NCI-H524 (cell line): ENCODE data around the gene BRMS1L.
A peak's percentile ranks its signal among the peaks of the same experiment; 100 is the strongest.

Source experiments
- DNase-seq, 2 experiments: peaks; one replicate each; lab custom pipeline; 2025; lab: John Stamatoyannopoulos, UW

BRMS1L gene

DNA sequence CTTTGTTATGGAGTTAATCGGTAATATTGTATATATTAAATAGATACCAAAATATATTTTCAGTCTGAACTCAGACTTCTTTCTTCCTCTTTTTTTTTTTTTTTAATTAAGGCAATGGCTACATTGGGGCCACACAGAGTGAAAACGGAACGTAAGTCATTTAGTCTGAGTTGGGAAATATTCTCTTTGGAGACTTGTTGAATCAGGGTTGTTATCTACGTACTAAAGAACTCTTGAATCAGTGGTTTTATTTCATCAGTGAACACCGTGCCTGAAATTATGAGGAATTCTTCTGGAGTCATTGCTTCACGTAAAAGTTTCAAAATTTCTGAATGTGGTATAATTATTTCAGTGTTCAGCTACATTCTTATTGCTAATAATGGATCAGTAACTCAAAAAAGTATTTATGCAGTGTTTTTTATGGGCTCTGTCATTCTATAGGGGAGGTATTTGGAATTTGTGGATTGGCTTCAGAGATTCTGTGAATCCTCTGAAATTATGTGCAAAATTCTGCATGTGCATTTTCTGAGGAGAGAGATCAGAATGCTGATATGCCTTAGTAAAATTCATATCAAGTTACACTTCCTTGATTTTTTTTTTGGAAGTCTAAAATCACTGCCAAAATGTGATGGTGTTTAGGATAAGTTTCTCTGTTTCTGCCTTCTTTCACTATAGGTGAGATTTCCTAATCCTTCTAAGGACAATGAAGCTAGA lies 39.6 kb downstream of the BRMS1L start:
- DNase-seq: no peak

DNA sequence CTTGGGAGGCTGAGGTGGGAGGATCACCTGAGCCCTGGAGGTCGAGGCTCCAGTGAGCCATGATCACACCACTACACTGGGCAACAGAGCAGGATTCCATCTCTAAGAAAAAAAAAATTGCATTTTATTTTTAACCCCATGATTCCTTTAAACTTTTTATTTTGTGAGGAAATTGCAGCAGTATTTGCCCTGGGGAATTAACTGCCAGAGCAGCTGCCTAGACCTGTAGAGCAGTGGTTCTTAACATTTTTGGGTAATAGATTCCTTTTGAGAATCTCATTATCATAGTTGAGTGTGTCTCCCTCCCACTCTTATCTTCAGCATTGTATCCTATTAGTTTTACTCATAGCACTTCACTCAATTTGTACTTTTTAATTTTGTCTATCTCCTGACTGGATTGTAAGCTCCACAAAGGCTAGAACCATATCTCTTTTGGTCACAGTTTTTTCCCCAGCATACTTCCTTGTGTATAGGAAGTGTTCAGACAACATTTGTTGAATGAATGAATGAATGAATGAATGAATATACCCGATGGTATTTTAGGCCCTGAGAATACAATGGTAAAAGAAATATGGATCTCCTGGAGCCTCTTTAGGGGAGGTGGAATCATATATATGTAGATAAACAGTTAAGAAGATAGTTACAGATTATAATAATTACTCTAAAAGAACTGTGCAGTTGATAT lies 40.6 kb downstream of the BRMS1L start:
- no peak for DNase-seq

DNA sequence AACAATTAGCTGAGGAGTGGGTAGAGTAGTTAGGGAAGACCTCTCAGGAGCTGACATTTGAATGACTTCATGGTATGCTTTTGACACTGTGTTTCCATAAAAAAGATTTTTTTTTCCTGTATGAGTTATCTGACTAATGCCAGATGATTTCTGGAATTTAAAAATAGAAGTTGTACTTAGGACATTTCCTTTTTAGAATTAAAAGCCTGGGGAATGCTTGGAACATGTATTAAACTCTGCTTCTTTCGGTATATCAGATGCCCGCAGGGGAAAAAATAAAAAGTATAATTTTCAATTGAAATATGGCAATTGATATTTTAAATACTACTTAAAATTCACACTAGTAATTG lies 41.1 kb downstream of the BRMS1L start:
- DNase-seq: no peak

GRCh38 chr14:35875296-35875695 lies 49.2 kb downstream of the BRMS1L start:
- DNase-seq: peak in 1 of 2 experiments; percentile 11

DNA sequence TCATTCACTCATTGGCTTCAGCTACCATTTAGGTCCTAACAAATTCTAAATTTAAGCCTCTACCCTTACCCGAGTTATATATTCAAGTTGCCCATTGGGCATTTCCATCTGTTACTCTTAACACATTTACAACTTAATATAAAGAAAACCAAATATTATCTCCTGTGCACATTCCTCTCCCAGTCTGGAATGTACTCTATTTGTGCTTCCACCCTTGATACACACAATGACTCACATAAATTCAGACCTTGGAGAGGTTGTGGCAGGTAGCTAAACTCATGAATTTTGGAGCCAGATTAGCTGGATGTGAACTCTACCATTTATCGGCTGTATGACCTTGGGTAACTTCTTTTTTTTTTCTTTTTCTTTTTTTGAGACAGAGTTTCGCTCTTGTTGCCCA lies 51.1 kb downstream of the BRMS1L start:
- no peak for DNase-seq

DNA sequence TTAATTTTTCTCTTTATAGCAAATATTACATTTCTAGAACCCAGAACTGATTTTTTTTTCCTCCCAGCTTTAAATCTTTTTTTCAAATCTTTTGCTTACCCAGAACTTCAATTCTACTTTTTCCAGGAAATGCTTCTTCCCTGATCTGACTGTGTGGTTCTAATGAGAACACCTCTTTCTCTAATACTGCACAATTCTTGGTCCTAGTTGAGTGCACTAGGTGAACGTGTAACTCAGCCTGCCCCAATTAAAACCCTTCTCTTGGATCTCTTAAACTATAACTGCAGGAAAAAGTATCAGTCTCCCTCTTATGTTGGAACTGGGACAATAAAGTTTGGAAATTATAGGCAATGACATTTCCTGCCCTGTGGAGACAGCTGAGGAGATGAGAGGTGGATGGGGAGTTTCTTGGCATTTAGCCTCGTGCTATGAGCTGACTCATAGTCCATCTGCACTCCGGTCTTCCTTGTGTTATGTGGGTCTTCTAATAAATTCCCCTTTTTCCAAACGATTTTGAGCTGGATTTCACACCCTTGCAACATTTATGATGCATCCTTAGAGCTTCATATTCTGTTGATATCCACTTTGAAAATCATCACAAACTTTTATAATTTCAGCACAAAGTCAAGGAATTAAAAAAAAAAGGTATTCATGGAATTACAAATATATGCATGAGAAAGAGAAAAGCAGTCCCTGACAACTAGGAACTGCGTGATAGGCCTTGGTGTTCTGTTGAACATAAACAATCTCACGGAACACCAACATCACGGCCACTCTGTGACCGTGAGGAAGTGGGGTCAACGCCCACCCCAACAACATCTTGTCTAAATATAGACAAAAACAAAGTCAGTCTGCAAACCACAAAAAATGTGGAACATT lies 52.4 kb downstream of the BRMS1L start:
- no peak for DNase-seq

GRCh38 chr14:35879151-35879648 lies 53.1 kb downstream of the BRMS1L start:
- DNase-seq: no peak

GRCh38 chr14:35879654-35880249 lies 53.6 kb downstream of the BRMS1L start:
- peak; percentile 12 to 66 for DNase-seq

GRCh38 chr14:35881280-35881679 lies 55.1 kb downstream of the BRMS1L start:
- DNase-seq: no peak

GRCh38 chr14:35883677-35884293 lies 57.6 kb downstream of the BRMS1L start:
- DNase-seq: peak; percentile 26 to 66

DNA sequence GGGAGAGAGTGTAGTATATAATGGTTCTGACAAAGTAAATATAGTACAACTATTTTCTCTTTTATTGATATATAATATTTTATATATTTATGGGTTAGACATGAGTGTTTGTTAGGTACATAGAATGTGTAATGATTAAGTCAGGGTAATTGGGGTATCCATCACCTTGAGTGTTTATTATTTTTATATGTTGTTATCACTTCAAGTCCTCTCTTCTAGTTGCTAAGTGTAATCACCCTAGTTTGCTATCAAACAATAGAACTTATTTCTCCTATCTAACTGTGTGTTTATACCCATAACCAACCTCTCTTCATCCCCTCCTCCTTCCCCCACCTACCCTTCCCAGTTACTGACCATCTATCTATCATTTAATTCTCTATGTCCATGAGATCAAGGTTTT lies 64.2 kb downstream of the BRMS1L start:
- DNase-seq: no peak

DNA sequence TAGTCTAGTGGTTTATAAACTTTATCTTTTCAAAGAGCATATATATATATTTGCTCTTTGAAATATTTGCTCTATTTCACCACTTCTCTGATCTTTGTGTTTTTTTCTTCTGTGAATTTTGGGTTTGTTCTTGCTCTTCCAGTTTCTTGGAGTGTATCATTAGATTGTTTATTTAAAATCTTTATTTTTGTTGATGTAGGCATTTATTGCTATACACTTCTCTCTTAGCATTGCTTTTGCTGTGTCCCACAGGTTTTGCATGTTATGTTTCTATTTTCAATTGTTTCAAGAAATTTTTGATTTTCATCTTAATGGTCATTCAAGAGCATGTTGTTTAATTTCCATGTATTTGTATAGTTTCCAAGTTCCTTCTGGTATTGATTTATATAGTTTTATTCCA lies 69.1 kb downstream of the BRMS1L start:
- DNase-seq: no peak

GRCh38 chr14:35897616-35898111 lies 71.5 kb downstream of the BRMS1L start:
- DNase-seq: peak; percentile 9 to 57

DNA sequence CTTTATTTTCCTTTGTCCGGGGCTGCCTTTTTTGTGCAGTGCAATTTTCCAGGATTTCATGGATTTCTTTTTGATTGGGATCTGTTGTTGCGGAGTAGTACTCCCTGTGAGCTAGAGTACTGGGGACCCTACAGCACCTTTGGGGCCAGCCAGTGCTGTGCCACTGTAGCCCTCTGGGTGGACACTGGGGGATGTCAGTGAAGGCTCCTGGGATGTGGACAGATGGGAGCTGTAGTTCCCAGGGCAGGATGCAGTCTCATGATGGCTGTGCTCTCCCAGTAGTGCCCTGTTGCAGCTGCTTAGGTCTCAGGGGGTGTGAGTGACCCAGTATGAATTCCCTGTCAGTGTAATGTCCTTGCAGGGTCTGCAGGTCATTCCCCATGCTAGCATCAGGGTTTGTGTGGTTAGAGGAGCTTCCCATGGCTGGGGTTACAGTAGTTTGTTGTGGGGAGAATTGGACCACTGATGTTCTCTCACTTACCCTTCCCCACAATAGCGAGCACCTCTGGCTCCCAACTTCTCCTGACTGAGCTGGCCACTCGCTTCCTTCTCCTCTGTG lies 72.2 kb downstream of the BRMS1L start:
- DNase-seq: peak in 1 of 2 experiments; percentile 29

GRCh38 chr14:35900741-35901140 lies 74.6 kb downstream of the BRMS1L start:
- no peak for DNase-seq

- no peak for DNase-seq
Observed at GRCh38 chr14:35909665-35910064, 83.5 kb downstream of the BRMS1L start.

DNA sequence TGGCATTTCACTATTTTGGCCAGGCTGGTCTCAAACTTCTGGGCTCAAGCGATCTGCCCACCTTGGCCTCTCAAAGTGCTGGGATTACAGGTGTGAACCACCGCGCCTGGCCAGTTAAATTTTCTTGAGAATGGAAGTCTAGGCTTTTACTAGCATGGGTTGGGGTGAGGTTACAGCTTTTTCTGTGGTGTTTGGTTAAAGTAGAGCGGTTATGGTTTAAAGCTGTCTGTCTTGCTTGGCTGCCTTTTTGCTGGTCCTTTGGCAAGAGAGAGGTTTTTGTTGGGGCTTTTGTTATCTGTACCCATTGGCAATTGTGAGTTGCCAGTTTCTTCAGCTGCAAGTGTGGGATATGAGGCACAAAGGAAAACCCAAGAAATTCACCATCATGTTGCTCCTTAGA lies 84.1 kb downstream of the BRMS1L start:
- DNase-seq: no peak

DNA sequence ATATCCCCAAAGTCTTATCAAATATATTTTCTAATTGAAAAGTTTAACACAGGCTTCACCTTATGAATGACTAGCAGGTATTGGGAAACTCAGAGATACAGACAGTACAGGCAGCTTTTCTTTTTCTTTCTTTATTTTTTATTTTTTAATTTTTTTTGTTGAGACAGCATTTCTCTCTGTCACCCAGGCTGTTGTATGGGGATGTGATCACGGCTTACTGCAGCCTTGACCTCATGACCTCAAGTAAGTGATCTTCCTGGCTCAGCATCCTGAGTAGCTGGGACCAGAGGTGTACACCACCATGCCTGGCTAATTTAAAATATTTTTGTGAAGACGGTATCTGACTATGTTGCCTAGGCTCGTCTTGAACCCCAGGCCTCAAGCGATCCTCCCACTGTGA lies 85.0 kb downstream of the BRMS1L start:
- DNase-seq: no peak

GRCh38 chr14:35915185-35915584 lies 89.0 kb downstream of the BRMS1L start:
- DNase-seq: no peak

GRCh38 chr14:35915775-35916174 lies 89.6 kb downstream of the BRMS1L start:
- no peak for DNase-seq
